Right cardiac atrium (tissue), 5 donors: ENCODE results near the gene SP1. TPM values are rescaled to one million over a fixed set of nuclear protein-coding genes. Genes with fewer than 3 reads are reported as not detected.
"Not testable (repeated sequence)": the region's sequence is repeated elsewhere in the genome, so short reads cannot be mapped to it uniquely, and the experiment has no call there.

Experiments
- ATAC-seq, 2 donors: fragments of 200-7000 bp; cut with Tn5 transposase; one replicate each; pipeline versions ENCODE4 v1.8.0 to v1.9.1; 2020; ENCODE audit warnings: moderate library complexity in 2 of 2, mild to moderate bottlenecking in 1 of 2
- DNase-seq, 3 donors: peaks; one replicate each; pipeline ENCODE4 v3.0.0-alpha.2; 2020
- H3K27ac ChIP-seq: one replicate; pipeline ENCODE4 v1.5.1; 2013; ENCODE audit warnings: mild to moderate bottlenecking, low read length, control low read depth, moderate library complexity
- H3K27me3 ChIP-seq: one replicate; pipeline ENCODE4 v1.6.1; 2013; ENCODE audit not compliant: control insufficient read depth, insufficient read depth
- H3K4me1 ChIP-seq: one replicate; pipeline ENCODE4 v1.6.1; 2013; ENCODE audit warnings: low read length; ENCODE audit not compliant: control insufficient read depth, insufficient read depth
- H3K4me3 ChIP-seq: one replicate; pipeline ENCODE4 v1.5.1; 2013; ENCODE audit warnings: low read length, control low read depth
- H3K9me3 ChIP-seq: one replicate; pipeline ENCODE4 v1.6.1; 2013; ENCODE audit warnings: low read length; ENCODE audit not compliant: control insufficient read depth
- WGBS: extraction: QIAGEN DNeasy Blood & Tissue Kit; methylation state at CpG from one replicate; pipeline ENCODE4 v1.1.7; 2013; 5-methylcytosine and 5-hydroxymethylcytosine counted together
- intact Hi-C, 4 donors: fragments of 100-400 bp; cut with DNase I; formaldehyde crosslinking; loops; one replicate each; pipeline versions ENCODE4 v1.11.0 to v1.14.0; 2022 to 2023
- long read RNA-seq, 4 donors: library from polyadenylated mRNA; unstranded; transcript quantifications; one replicate each; pipeline ENCODE4 v2.0.0, GENCODE V29; 2020 to 2021
- polyA plus RNA-seq: library from polyadenylated mRNA; stranded (reverse); fragments of 200-250 nt; gene quantifications from one replicate; pipeline ENCODE4 v1.2.3, GENCODE V29; 2013
- total RNA-seq, 4 donors: library from RNA; stranded (reverse); fragmentation: NEBNext Ultra II Directional; extraction: Animal tissue kit (Norgen Biotek cat#: 25700); gene quantifications; one replicate each; pipeline ENCODE4 v1.2.1, GENCODE V29; 2021
- donor health status: healthy with polysubstance abuse.
- donor health status: DM: no; HTN: yes; CAD: no.
- donor health status: DM: no; HTN: no; CAD: no.
- donor health status: DM: no; HTN: yes; CAD: no; lungs with severe emphysema.
- donor health status: DM: yes; HTN: yes; CAD: no.

The SP1 gene
- total RNA-seq = 10 to 100 TPM; 30.2 to 39.9 (median 34.2) TPM
- polyA plus RNA-seq = 8.3 TPM
- long read RNA-seq, donor 1, partial matches to known transcripts = 4 of 10 reads
- long read RNA-seq, donor 1, other reads (novel, unspliced or antisense) = 2 of 10 reads
- long read RNA-seq, donor 2, partial matches to known transcripts = 1 of 2 reads
- long read RNA-seq, donor 2, other reads (novel, unspliced or antisense) = 1 of 2 reads
- long read RNA-seq, donor 3, partial matches to known transcripts = 0 of 5 reads
- long read RNA-seq, donor 3, other reads (novel, unspliced or antisense) = 5 of 5 reads
- long read RNA-seq, donor 4, partial matches to known transcripts = 2 of 3 reads
- long read RNA-seq, donor 4, other reads (novel, unspliced or antisense) = 1 of 3 reads

- ATAC-seq (peak; percentile 83 to 84), DNase-seq (peak; percentile 94 to 99 (median 96))
- Histone ChIP-seq H3K9me3 (no peaks in the 10 kb centered on the region), H3K4me1 (peaks cover 14% of the 10 kb centered on the region), H3K27me3 (no peaks in the 10 kb centered on the region), H3K4me3 (peak within 1 kb of the TSS; percentile 97), H3K27ac (peak within 1 kb of the TSS; percentile 99)
- intact Hi-C loops = no loop called here
- WGBS = under 1% methylated on average over 71 of the region's 71 CpGs
These were observed at the start of gene SP1 for GRCh38 chr12:53380104-53380793. Gene SP1 (plus strand): TSS chr12:53380176. CDS start chr12:53380292, 116 bp downstream.

GRCh38 chr12:53330671-53331070, 49.3 kb upstream of the SP1 start:
- Histone ChIP-seq H3K27me3 (no peaks in the 10 kb centered on the region), H3K27ac (no peak overlapping the region), H3K9me3 (no peaks in the 10 kb centered on the region), H3K4me1 (no peaks in the 10 kb centered on the region), H3K4me3 (no peak overlapping the region)
- DNase-seq = peak in 1 of 3 donors; percentile 30
- intact Hi-C loops = no loop called here
- 47% methylated on average over 5 of the region's 5 CpGs for WGBS
- ATAC-seq = no peak

GRCh38 chr12:53332339-53332738, 47.6 kb upstream of the SP1 start:
- ATAC-seq, H3K27me3 ChIP-seq: not testable (repeated sequence)

GRCh38 chr12:53332744-53333143, 47.2 kb upstream of the SP1 start:
- Histone ChIP-seq H3K27ac (no peak overlapping the region), H3K27me3 (no peaks in the 10 kb centered on the region), H3K4me1 (no peaks in the 10 kb centered on the region), H3K9me3 (no peaks in the 10 kb centered on the region), H3K4me3 (no peak overlapping the region)
- intact Hi-C loops = no loop called here
- DNase-seq (peak in 1 of 3 donors; percentile 11), ATAC-seq (no peak)
- 49% methylated on average over 15 of the region's 15 CpGs for WGBS

More at GRCh38 chr12:53332339-53332738, 47.6 kb upstream of the SP1 start:
- DNase-seq, intact Hi-C loops, H3K27ac ChIP-seq, H3K4me1 ChIP-seq, H3K9me3 ChIP-seq, H3K4me3 ChIP-seq: not testable (repeated sequence)

GRCh38 chr12:53333289-53333688, 46.7 kb upstream of the SP1 start:
- no peak for ATAC-seq
- DNase-seq = peak in 1 of 3 donors; percentile 9
- Histone ChIP-seq H3K4me3 (no peak overlapping the region), H3K4me1 (no peaks in the 10 kb centered on the region), H3K27me3 (no peaks in the 10 kb centered on the region), H3K9me3 (no peaks in the 10 kb centered on the region), H3K27ac (no peak overlapping the region)
- intact Hi-C loops = no loop called here
- WGBS = 89% methylated on average over 4 of the region's 4 CpGs

- Histone ChIP-seq H3K27me3 (no peaks in the 10 kb centered on the region), H3K27ac (no peak overlapping the region), H3K4me3 (no peak overlapping the region), H3K4me1 (no peaks in the 10 kb centered on the region), H3K9me3 (no peaks in the 10 kb centered on the region)
- DNase-seq = no peak
- WGBS = 72% methylated on average over 7 of the region's 7 CpGs
- no peak for ATAC-seq
- intact Hi-C loops = no loop called here
These were observed 46.1 kb upstream of the SP1 start for GRCh38 chr12:53333845-53334244.

GRCh38 chr12:53334822-53335221, 45.2 kb upstream of the SP1 start:
- Histone ChIP-seq H3K4me3 (no peak overlapping the region), H3K9me3 (no peaks in the 10 kb centered on the region), H3K27ac (no peak overlapping the region), H3K27me3 (no peaks in the 10 kb centered on the region), H3K4me1 (no peaks in the 10 kb centered on the region)
- WGBS = 83% methylated on average over 8 of the region's 8 CpGs
- DNase-seq = no peak
- no peak for ATAC-seq
- intact Hi-C loops = no loop called here

GRCh38 chr12:53336181-53336681, 43.7 kb upstream of the SP1 start, which contains the start of gene SP7:
Gene SP7 (minus strand): TSS chr12:53336354. CDS start chr12:53335646, 708 bp downstream.
- Histone ChIP-seq H3K27ac (no peak within 1 kb of the TSS), H3K9me3 (no peaks in the 10 kb centered on the region), H3K4me1 (no peaks in the 10 kb centered on the region), H3K4me3 (no peak within 1 kb of the TSS), H3K27me3 (no peaks in the 10 kb centered on the region)
- no peak for DNase-seq
- 47% methylated on average over 15 of the region's 15 CpGs for WGBS
- intact Hi-C loops = no loop called here
- ATAC-seq = no peak

- intact Hi-C loops = no loop called here
- Histone ChIP-seq H3K27me3 (no peaks in the 10 kb centered on the region), H3K9me3 (no peaks in the 10 kb centered on the region), H3K27ac (no peak overlapping the region), H3K4me3 (no peak overlapping the region), H3K4me1 (no peaks in the 10 kb centered on the region)
- DNase-seq (no peak), ATAC-seq (no peak)
- 24% methylated on average over 11 of the region's 11 CpGs for WGBS
These were observed 42.0 kb upstream of the SP1 start for GRCh38 chr12:53338017-53338416.

- Histone ChIP-seq H3K4me3 (no peak overlapping the region), H3K27ac (no peak overlapping the region), H3K9me3 (no peaks in the 10 kb centered on the region), H3K4me1 (no peaks in the 10 kb centered on the region), H3K27me3 (no peaks in the 10 kb centered on the region)
- no peak for ATAC-seq
- 47% methylated on average over 6 of the region's 6 CpGs for WGBS
- DNase-seq = no peak
- intact Hi-C loops = no loop called here
These were observed 41.1 kb upstream of the SP1 start for GRCh38 chr12:53338916-53339315.

- H3K4me1 ChIP-seq = no peaks in the 10 kb centered on the region
- no peak overlapping the region for H3K27ac ChIP-seq
- ATAC-seq (no peak), DNase-seq (no peak)
- intact Hi-C loops = no loop called here
- H3K27me3 ChIP-seq = no peaks in the 10 kb centered on the region
- 85% methylated on average over 9 of the region's 9 CpGs for WGBS
- H3K9me3 ChIP-seq = no peaks in the 10 kb centered on the region
- H3K4me3 ChIP-seq = no peak overlapping the region
These were observed 39.6 kb upstream of the SP1 start for GRCh38 chr12:53340398-53340797.
